Measurements from ENCODE around the gene UTS2B. TPM values are rescaled to one million over a fixed set of nuclear protein-coding genes. Genes with fewer than 3 reads are reported as not detected.

Gene UTS2B
- total and polyA plus RNA-seq, 10 of the 15 experiments (the other 5 are each of a cell fraction or from before 2014, with no cell fraction given): 0.15 to 0.72 (median 0.44) TPM

GRCh38 chr3:191260431-191261303 lies 69.7 kb downstream of the UTS2B start:
- ChIA-PET SMC1A (ENCODE audit: uncharacterized antibody, unreplicated experiment) (interaction anchor here (2.2 to 21.5 kb wide), 7 partner anchors 7 to 95 kb away, joined by 8 to 375 read pairs (median 21); no protein-coding TSS in a partner anchor), POLR2A (interaction anchor here (0.7 kb wide), 1 partner anchor 79 kb away, joined by 3 read pairs; no protein-coding TSS in a partner anchor), RAD21 (ENCODE audit: unreplicated experiment) (interaction anchor here (0.9 to 5.2 kb wide), 8 partner anchors 10 to 98 kb away, joined by 3 to 40 read pairs (median 4); partner anchors contain the start of genes CCDC50 and UTS2B), CTCF (no interaction called here)
- Histone ChIP-seq H4K20me1 (ENCODE audit: control insufficient read depth, insufficient read depth) (no peaks in the 10 kb centered on the region), H3K79me2 (ENCODE audit: control insufficient read depth, insufficient read depth, low read length) (no peaks in the 10 kb centered on the region), H2AFZ (ENCODE audit: control insufficient read depth, low read depth, low read length) (no peak overlapping the region), H3K27me3 (replicated peaks in 1 of 2; ENCODE audit: control insufficient read depth in 2 of 2, insufficient read depth in 2 of 2, low read length in 1 of 2) (no peaks in the 10 kb centered on the region), H3K4me3 (no peak overlapping the region), H3K27ac (ENCODE audit: control insufficient read depth, insufficient read depth) (no peak overlapping the region), H3K36me3 (ENCODE audit: control insufficient read depth in 2 of 2, insufficient read depth in 2 of 2, low read length in 1 of 2) (no peaks in the 10 kb centered on the region), H3K4me1 (ENCODE audit: control insufficient read depth, insufficient read depth, low read length) (peaks cover 8% of the 10 kb centered on the region; the same call in 1 of the 2 replicates), H3K9ac (ENCODE audit: control insufficient read depth, insufficient read depth, low read length) (no peak overlapping the region), H3K9me3 (replicated peaks; ENCODE audit: control insufficient read depth, insufficient read depth, low read length) (no peaks in the 10 kb centered on the region), H3K4me2 (ENCODE audit: control insufficient read depth, insufficient read depth) (no peak overlapping the region)
- ATAC-seq (no peak), DNase-seq (ENCODE audit: low read depth, low spot score) (no peak), FAIRE-seq (no peak)
- in situ Hi-C loops (cut with MboI) (no loop called here), intact Hi-C loops (cut with micrococcal nuclease; ENCODE audit: unreplicated experiment) (no loop called here)
- BruUV-seq (replicated peaks): no TSS peak
- TF ChIP-seq, protein P1, sequence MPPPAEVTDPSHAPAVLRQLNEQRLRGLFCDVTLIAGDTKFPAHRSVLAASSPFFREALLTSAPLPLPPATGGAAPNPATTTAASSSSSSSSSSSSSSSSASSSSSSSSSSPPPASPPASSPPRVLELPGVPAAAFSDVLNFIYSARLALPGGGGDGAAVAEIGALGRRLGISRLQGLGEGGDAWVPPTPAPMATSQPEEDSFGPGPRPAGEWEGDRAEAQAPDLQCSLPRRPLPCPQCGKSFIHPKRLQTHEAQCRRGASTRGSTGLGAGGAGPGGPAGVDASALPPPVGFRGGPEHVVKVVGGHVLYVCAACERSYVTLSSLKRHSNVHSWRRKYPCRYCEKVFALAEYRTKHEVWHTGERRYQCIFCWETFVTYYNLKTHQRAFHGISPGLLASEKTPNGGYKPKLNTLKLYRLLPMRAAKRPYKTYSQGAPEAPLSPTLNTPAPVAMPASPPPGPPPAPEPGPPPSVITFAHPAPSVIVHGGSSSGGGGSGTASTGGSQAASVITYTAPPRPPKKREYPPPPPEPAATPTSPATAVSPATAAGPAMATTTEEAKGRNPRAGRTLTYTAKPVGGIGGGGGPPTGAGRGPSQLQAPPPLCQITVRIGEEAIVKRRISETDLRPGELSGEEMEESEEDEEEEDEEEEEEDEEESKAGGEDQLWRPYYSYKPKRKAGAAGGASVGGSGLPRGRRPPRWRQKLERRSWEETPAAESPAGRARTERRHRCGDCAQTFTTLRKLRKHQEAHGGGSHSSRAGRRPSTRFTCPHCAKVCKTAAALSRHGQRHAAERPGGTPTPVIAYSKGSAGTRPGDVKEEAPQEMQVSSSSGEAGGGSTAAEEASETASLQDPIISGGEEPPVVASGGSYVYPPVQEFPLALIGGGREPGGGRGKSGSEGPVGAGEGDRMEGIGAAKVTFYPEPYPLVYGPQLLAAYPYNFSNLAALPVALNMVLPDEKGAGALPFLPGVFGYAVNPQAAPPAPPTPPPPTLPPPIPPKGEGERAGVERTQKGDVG (CRISPR knock-in tag; IDR thresholded peaks at IDR 0.05): no peak
- peak; percentile 58; the same call in 1 of the 2 replicates for TF ChIP-seq ZBTB40 (IDR thresholded peaks at IDR 0.05; ENCODE audit: borderline replicate concordance)
- 92% methylated on average over 11 of the region's 11 CpGs for WGBS (ENCODE audit: insufficient coverage, insufficient replicate concordance, low lambda C conversion rate, missing lambda C conversion rate)
